Esophagus muscularis mucosa (tissue), 4 donors: Measurements from ENCODE around the gene C17orf50. TPM values are rescaled to one million over a fixed set of nuclear protein-coding genes. Genes with fewer than 3 reads are reported as not detected.

ENCODE experiments used
- DNase-seq: peaks from one replicate; pipeline ENCODE4 v3.0.0-alpha.2; 2017; ENCODE audit errors: extremely low spot score
- H3K27ac ChIP-seq, 4 donors: fragments of 200-600 bp; sonication (generic); replicated peaks in 1 of 4; 1 replicate in 3 of 4; 2 replicates in 1 of 4; pipeline ENCODE4 v1.5.1; 2016 to 2019; ENCODE audit warnings: mild to moderate bottlenecking in 1 of 4
- H3K27me3 ChIP-seq, 4 donors: fragments of 200-600 bp; sonication (generic); one replicate each; pipeline versions ENCODE4 v1.5.1 to v1.6.0; 2016 to 2019
- H3K36me3 ChIP-seq, 4 donors: fragments of 200-600 bp; sonication (generic); one replicate each; pipeline ENCODE4 v1.5.1; 2016 to 2019
- H3K4me1 ChIP-seq, 4 donors: fragments of 200-600 bp; sonication (generic); one replicate each; pipeline ENCODE4 v1.5.1; 2016 to 2019
- H3K4me3 ChIP-seq, 4 donors: fragments of 200-600 bp; sonication (generic); 1 replicate in 2 of 4; 2 replicates in 2 of 4; pipeline ENCODE4 v1.5.1; 2016 to 2019; ENCODE audit warnings: mild to moderate bottlenecking in 4 of 4, moderate library complexity in 1 of 4
- H3K9me3 ChIP-seq, 4 donors: fragments of 200-600 bp; sonication (generic); 1 replicate in 3 of 4; 2 replicates in 1 of 4; pipeline ENCODE4 v1.5.1; 2016 to 2019
- CTCF ChIP-seq, 3 experiments: fragments of 200-600 bp in 2 of 3; fragments of 450-650 bp in 1 of 3; sonication (generic) in 2 of 3; IDR thresholded peaks; one replicate each; pipeline ENCODE4 v1.5.1; 2017 to 2019; ENCODE audit warnings: antibody characterized with exemption in 3 of 3, mild to moderate bottlenecking in 2 of 3, moderate library complexity in 1 of 3
- EP300 ChIP-seq: sonication (generic); formaldehyde crosslinking; IDR thresholded peaks from one replicate; pipeline ENCODE4 v1.6.1; 2017; ENCODE audit warnings: antibody characterized with exemption
- POLR2A ChIP-seq: fragments of 450-650 bp; IDR thresholded peaks from one replicate; pipeline ENCODE4 v1.6.1; 2017; ENCODE audit warnings: antibody characterized with exemption, moderate library complexity, mild to moderate bottlenecking, low read depth
- POLR2AphosphoS5 ChIP-seq, 2 donors: sonication (generic); formaldehyde crosslinking; IDR thresholded peaks; one replicate each; pipeline ENCODE4 v1.6.1; 2017; ENCODE audit warnings: antibody characterized with exemption in 2 of 2
- WGBS: methylation state at CpG from one replicate; pipeline ENCODE4 v1.1.5; 2018; 5-methylcytosine and 5-hydroxymethylcytosine counted together
- intact Hi-C: fragments of 100-400 bp; cut with DNase I; formaldehyde crosslinking; loops from one replicate; pipeline ENCODE4 v1.15.1; 2023
- total RNA-seq, 4 donors: library from RNA; depleted of rRNA; stranded (reverse); fragments of >200 nt; gene quantifications; one replicate each; pipeline versions ENCODE4 v1.1.0 to v1.2.1, GENCODE V29; 2016

C17orf50 gene
- total RNA-seq, 4 donors from 2014 or later = not detected

DNA sequence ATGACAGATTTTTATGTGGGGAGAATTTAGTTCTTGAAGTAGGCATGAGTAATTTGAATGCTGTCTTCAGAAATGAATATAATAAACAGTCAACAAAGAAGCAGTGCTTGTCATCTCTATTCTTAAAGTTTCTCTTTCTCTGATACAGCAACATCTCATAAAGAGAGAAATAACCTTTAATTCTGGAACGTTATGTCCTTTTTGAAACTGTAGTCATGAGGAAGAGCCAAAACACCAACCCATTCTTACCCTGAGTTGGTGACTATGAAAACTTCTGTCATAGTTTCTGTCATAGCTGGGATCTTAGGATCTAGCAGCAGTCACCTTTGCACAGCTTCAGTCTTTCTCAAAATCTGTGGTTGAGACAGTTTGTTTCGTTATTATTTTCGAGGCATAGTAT, 44.5 kb upstream of the C17orf50 start:
- Histone ChIP-seq H3K27me3 (no peaks in the 10 kb centered on the region), H3K4me3 (no peak overlapping the region), H3K27ac (peak overlapping the region; percentile 73 to 85 (median 80)), H3K36me3 (peaks cover 0 to 75% (median 28%) of the 10 kb centered on the region in 4 donors), H3K4me1 (peaks cover 51 to 87% (median 67%) of the 10 kb centered on the region in 4 donors), H3K9me3 (no peaks in the 10 kb centered on the region)
- intact Hi-C loops = no loop called here
- WGBS = 80% methylated on average over 3 of the region's 3 CpGs
- TF ChIP-seq CTCF (IDR thresholded peaks at IDR 0.05) (no peak), POLR2AphosphoS5 (IDR thresholded peaks at IDR 0.05) (no peak)
- no peak for DNase-seq

- no peaks in the 10 kb centered on the region for H3K9me3 ChIP-seq
- WGBS = 61% methylated on average over 4 of the region's 4 CpGs
- H3K4me3 ChIP-seq = no peak overlapping the region
- H3K36me3 ChIP-seq = peaks cover 0 to 75% (median 21%) of the 10 kb centered on the region in 4 donors
- intact Hi-C loops = no loop called here
- peak overlapping the region; percentile 73 to 85 (median 80) for H3K27ac ChIP-seq
- H3K4me1 ChIP-seq = peaks cover 51 to 86% (median 67%) of the 10 kb centered on the region in 4 donors
- no peaks in the 10 kb centered on the region for H3K27me3 ChIP-seq
- TF ChIP-seq CTCF (IDR thresholded peaks at IDR 0.05) (no peak), POLR2AphosphoS5 (IDR thresholded peaks at IDR 0.05) (peak; percentile 60 to 91), EP300 (peak; percentile 96), POLR2A (no peak)
- no peak for DNase-seq
Measured at GRCh38 chr17:35716897-35717465, 43.7 kb upstream of the C17orf50 start.

GRCh38 chr17:35717475-35717874, 43.2 kb upstream of the C17orf50 start:
- TF ChIP-seq POLR2AphosphoS5 (IDR thresholded peaks at IDR 0.05) (no peak), CTCF (IDR thresholded peaks at IDR 0.05) (no peak), POLR2A (no peak)
- 65% methylated on average over 2 of the region's 2 CpGs for WGBS
- Histone ChIP-seq H3K4me3 (no peak overlapping the region), H3K36me3 (peaks cover 0 to 76% (median 19%) of the 10 kb centered on the region in 4 donors), H3K9me3 (no peaks in the 10 kb centered on the region), H3K27ac (peak overlapping the region; percentile 73 to 85 (median 80)), H3K27me3 (no peaks in the 10 kb centered on the region), H3K4me1 (peaks cover 46 to 82% (median 63%) of the 10 kb centered on the region in 4 donors)
- no peak for DNase-seq
- intact Hi-C loops = no loop called here

DNA sequence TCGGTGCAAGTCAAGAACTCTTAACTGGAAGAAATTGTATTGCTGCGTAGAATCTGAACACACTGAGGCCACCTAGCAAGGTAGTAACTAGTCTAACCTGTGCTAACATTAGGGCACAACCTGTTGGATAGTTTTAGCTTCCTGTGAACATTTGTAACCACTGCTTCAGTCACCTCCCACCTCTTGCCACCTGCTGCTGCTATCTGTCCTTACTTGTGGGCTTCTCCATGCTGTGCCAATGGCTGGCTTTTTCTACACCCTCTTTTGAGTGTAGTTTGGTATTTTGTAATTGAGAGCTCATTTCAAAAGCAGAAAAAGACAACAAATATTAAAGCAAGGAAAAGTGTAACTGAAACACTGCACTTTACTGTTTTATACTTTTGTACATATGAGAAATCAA, 37.0 kb upstream of the C17orf50 start:
- no peaks in the 10 kb centered on the region for H3K9me3 ChIP-seq
- H3K4me1 ChIP-seq = peaks cover 21 to 60% (median 37%) of the 10 kb centered on the region in 4 donors
- H3K4me3 ChIP-seq = no peak overlapping the region
- intact Hi-C loops = no loop called here
- TF ChIP-seq CTCF (IDR thresholded peaks at IDR 0.05) = no peak
- TF ChIP-seq POLR2A = no peak
- no peak for TF ChIP-seq POLR2AphosphoS5 (IDR thresholded peaks at IDR 0.05)
- TF ChIP-seq EP300 = no peak
- no peak for DNase-seq
- H3K27ac ChIP-seq = no peak overlapping the region
- WGBS = 93% methylated on average over 2 of the region's 2 CpGs
- no peaks in the 10 kb centered on the region for H3K27me3 ChIP-seq
- peaks cover 19 to 91% (median 46%) of the 10 kb centered on the region in 4 donors for H3K36me3 ChIP-seq

GRCh38 chr17:35725058-35725457, 35.6 kb upstream of the C17orf50 start:
- Histone ChIP-seq H3K36me3 (peaks cover 19 to 77% (median 40%) of the 10 kb centered on the region in 4 donors), H3K4me1 (peaks cover 21 to 63% (median 46%) of the 10 kb centered on the region in 4 donors), H3K9me3 (no peaks in the 10 kb centered on the region), H3K4me3 (no peak overlapping the region), H3K27ac (peak overlapping the region in 3 of 4 donors; percentile 66), H3K27me3 (no peaks in the 10 kb centered on the region)
- DNase-seq = no peak
- intact Hi-C loops = no loop called here
- no peak for TF ChIP-seq CTCF (IDR thresholded peaks at IDR 0.05)
- no peak for TF ChIP-seq POLR2AphosphoS5 (IDR thresholded peaks at IDR 0.05)
- no peak for TF ChIP-seq EP300
- no peak for TF ChIP-seq POLR2A
- WGBS = 93% methylated on average over 4 of the region's 4 CpGs
